Common myeloid progenitor, CD34-positive (primary cell): ENCODE results near the gene SERPINI1.
"Not testable (repeated sequence)": the region's sequence is repeated elsewhere in the genome, so short reads cannot be mapped to it uniquely, and the experiment has no call there.

Experiments
- CTCF ChIA-PET: fragments of 350-600 bp; sonication (Branson Sonifier 250); formaldehyde crosslinking; loops from one replicate; lab custom pipeline; 2021; ENCODE audit warnings: antibody characterized with exemption; lab: Charles Lee
- POLR2A ChIA-PET: fragments of 350-600 bp; sonication (Branson Sonifier 250); formaldehyde crosslinking; loops from one replicate; lab custom pipeline; 2021; ENCODE audit warnings: antibody characterized with exemption; lab: Charles Lee
- DNase-seq, 3 donors: peaks; one replicate each; pipeline versions ENCODE4 v3.0.0 to v3.0.0-alpha.2; 2013
- H3K27ac ChIP-seq, 2 experiments: 1 replicate in 1 of 2; 2 replicates in 1 of 2; pipeline ENCODE4 v1.7.0; 2013; ENCODE audit warnings: inconsistent platforms in 2 of 2, low read length in 2 of 2, mild to moderate bottlenecking in 2 of 2, low read depth in 1 of 2, moderate library complexity in 1 of 2; ENCODE audit not compliant: severe bottlenecking in 2 of 2, insufficient read depth in 1 of 2, poor library complexity in 1 of 2
- H3K27me3 ChIP-seq, 5 experiments: replicated peaks in 2 of 5; 1 replicate in 3 of 5; 2 replicates in 2 of 5; pipeline versions ENCODE4 v1.6.1 to v1.7.0; 2013; ENCODE audit warnings: low read length in 4 of 5, mild to moderate bottlenecking in 2 of 5, moderate library complexity in 2 of 5, inconsistent platforms in 1 of 5; ENCODE audit not compliant: insufficient read depth in 5 of 5, control insufficient read depth in 4 of 5
- H3K36me3 ChIP-seq, 4 experiments: 1 replicate in 2 of 4; 2 replicates in 2 of 4; pipeline versions ENCODE4 v1.6.1 to v1.7.0; 2013; ENCODE audit warnings: low read length in 3 of 4, control low read depth in 1 of 4, mild to moderate bottlenecking in 1 of 4; ENCODE audit not compliant: control insufficient read depth in 4 of 4, insufficient read depth in 4 of 4
- H3K4me1 ChIP-seq, 4 experiments: 1 replicate in 3 of 4; 2 replicates in 1 of 4; pipeline versions ENCODE4 v1.6.1 to v1.7.1; 2013; ENCODE audit warnings: low read length in 3 of 4, mild to moderate bottlenecking in 3 of 4, control low read depth in 1 of 4, inconsistent platforms in 1 of 4, moderate library complexity in 1 of 4; ENCODE audit not compliant: control insufficient read depth in 4 of 4, insufficient read depth in 4 of 4; ENCODE audit errors: control extremely low read depth in 1 of 4
- H3K4me3 ChIP-seq, 7 experiments: 1 replicate in 4 of 7; 2 replicates in 3 of 7; pipeline versions ENCODE4 v1.5.1 to v1.7.0; 2013; ENCODE audit warnings: mild to moderate bottlenecking in 7 of 7, low read length in 6 of 7, moderate library complexity in 6 of 7, inconsistent platforms in 2 of 7, low read depth in 2 of 7, control low read depth in 1 of 7; ENCODE audit not compliant: insufficient read depth in 4 of 7, control insufficient read depth in 1 of 7; ENCODE audit errors: extremely low read depth in 1 of 7
- H3K9me3 ChIP-seq, 5 experiments: 1 replicate in 4 of 5; 2 replicates in 1 of 5; pipeline versions ENCODE4 v1.6.1 to v1.7.1; 2013; ENCODE audit warnings: low read length in 4 of 5, mild to moderate bottlenecking in 2 of 5, inconsistent platforms in 1 of 5, low read depth in 1 of 5, moderate library complexity in 1 of 5; ENCODE audit not compliant: control insufficient read depth in 4 of 5, insufficient read depth in 2 of 5; ENCODE audit errors: control extremely low read depth in 1 of 5
- WGBS: methylation state at CpG from one replicate; pipeline ENCODE4 v1.1.5; 2013; ENCODE audit not compliant: insufficient coverage; 5-methylcytosine and 5-hydroxymethylcytosine counted together

The SERPINI1 gene

DNA sequence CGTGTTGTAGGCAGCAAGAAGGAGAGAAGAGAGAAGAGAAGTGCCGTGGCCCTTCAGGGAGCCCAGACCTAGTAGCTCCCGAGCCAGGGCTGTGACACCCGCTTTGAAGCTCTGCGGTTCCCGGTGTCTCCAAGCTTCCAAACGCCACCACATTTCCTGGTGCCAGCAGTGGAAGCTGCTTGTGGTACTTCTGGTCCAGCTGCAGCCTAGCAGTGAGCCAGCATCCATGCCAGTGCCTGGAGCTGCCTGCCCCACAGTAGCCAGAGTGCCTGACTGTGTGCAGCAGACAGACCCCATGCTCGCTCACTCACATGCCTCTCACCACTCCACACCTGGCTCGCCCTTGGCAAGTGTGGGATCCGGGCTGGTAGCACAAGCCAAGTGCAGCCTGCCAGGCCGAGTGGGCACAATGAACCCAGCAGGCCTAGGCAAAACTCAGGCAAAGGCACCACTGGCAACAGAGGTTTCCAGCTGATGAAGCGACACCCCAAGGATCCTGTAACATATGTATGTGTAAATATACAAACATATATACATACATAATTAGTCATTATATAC lies 85.8 kb downstream of the SERPINI1 start:
- Histone ChIP-seq H3K4me3 (no peak overlapping the region), H3K27me3 (no peaks in the 10 kb centered on the region), H3K9me3 (peaks cover 0 to 3% (median 2%) of the 10 kb centered on the region in 5 experiments), H3K4me1 (no peaks in the 10 kb centered on the region), H3K36me3 (peaks cover 0 to 2% (median 0%) of the 10 kb centered on the region in 4 experiments), H3K27ac (no peak overlapping the region)
- POLR2A ChIA-PET = no interaction called here
- CTCF ChIA-PET = no interaction called here
- WGBS = 91% methylated on average over 10 of the region's 12 CpGs
- no peak for DNase-seq

DNA sequence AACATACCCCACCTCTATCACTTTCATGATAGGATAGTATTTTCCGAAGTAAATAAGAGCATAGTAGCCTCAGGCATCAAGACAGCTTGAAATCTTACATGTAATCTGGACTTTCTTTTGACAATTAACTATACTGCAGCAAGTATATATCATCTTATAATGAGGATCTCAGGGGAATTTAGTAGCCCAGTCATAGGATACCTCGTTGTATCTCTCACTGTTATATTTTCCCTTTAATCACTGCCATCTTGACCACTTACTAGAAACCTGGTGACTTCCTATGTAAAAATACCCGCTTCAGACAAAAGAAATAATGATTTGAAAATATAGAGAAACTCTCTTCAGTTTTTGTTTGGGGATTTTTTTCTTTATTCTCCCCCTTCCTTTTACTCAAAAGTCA lies 88.2 kb downstream of the SERPINI1 start:
- WGBS = 100% methylated on average over 1 of the region's 3 CpGs
- no peak for DNase-seq
- Histone ChIP-seq H3K4me1 (peaks cover 0 to 2% (median 0%) of the 10 kb centered on the region in 4 experiments), H3K9me3 (peaks cover 0 to 3% (median 2%) of the 10 kb centered on the region in 5 experiments), H3K36me3 (peaks cover 0 to 2% (median 0%) of the 10 kb centered on the region in 4 experiments), H3K27ac (no peak overlapping the region), H3K4me3 (no peak overlapping the region), H3K27me3 (no peaks in the 10 kb centered on the region)
- ChIA-PET CTCF (no interaction called here), POLR2A (no interaction called here)

DNA sequence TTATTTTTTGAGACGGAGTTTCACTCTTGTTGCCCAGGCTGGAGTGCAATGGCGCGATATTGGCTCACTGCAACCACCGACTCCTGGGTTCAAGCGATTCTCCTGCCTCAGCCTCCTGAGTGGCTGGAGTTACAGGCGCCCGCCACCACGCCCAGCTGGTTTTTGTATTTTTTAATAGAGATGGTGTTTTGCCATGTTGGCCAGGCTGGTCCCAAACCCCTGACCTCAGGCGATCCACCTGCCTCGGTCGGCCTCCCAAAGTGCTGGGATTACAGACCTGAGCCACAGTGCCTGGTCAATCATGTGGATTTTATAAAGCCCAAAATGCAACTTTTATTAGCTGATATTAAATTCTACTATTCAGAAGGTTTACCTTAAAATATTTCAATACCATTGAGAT lies 92.1 kb downstream of the SERPINI1 start:
- peaks cover 0 to 19% (median 8%) of the 10 kb centered on the region in 4 experiments for H3K4me1 ChIP-seq
- H3K36me3 ChIP-seq, CTCF ChIA-PET, H3K9me3 ChIP-seq, H3K27me3 ChIP-seq, POLR2A ChIA-PET, DNase-seq, H3K27ac ChIP-seq, H3K4me3 ChIP-seq: not testable (repeated sequence)
- 98% methylated on average over 4 of the region's 11 CpGs for WGBS

DNA sequence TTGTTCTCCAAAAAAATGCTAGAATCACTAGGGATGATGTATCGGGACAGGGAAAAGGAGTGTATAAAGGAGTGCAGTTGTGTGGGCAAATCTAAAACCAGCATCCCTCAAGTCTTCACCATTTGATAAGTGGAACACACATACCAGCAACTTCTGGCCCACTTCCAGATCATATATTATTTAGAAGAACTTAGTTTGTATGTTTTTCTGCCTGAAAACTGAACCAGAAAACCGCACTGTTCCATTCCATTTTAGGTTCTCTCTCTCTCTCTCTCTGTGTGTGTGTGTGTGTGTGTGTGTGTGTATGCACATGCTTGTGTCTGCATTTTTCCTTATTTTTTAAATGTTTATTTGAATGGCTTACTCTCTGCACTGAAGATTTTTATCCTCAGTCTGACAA lies 93.5 kb downstream of the SERPINI1 start:
- H3K36me3 ChIP-seq = no peaks in the 10 kb centered on the region
- no CpG with 5 or more reads among the region's 2 CpGs for WGBS
- H3K27ac ChIP-seq = no peak overlapping the region
- peak overlapping the region in 1 of 7 experiments; percentile 23 for H3K4me3 ChIP-seq
- POLR2A ChIA-PET = no interaction called here
- CTCF ChIA-PET = no interaction called here
- DNase-seq = peak; percentile 52 to 89 (median 83)
- H3K4me1 ChIP-seq = peaks cover 0 to 19% (median 8%) of the 10 kb centered on the region in 4 experiments
- no peaks in the 10 kb centered on the region for H3K27me3 ChIP-seq
- no peaks in the 10 kb centered on the region for H3K9me3 ChIP-seq

DNA sequence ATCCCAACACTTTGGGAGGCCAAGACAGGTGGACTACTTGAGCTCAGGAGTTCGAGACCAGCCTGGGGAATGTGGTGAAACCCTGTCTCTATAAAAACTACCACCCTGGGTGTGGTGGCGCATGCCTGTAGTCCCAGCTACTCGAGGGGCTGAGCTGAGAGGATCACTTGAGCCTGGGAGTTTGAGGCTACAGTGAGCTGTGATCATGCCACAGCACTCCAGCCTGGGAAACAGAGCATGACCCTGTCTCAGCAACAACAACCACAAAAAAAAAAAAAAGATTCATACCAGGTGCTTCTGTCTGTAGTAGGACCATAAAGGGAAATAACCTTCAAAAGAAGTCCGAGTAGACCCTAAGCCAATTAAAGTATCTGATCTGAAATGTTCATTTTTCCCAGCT lies 94.5 kb downstream of the SERPINI1 start:
- 87% methylated on average over 3 of the region's 4 CpGs for WGBS
- peak in 1 of 3 donors; percentile 11 for DNase-seq
- H3K27me3 ChIP-seq = no peaks in the 10 kb centered on the region
- H3K4me3 ChIP-seq = no peak overlapping the region
- no peaks in the 10 kb centered on the region for H3K9me3 ChIP-seq
- H3K27ac ChIP-seq = no peak overlapping the region
- H3K36me3 ChIP-seq = no peaks in the 10 kb centered on the region
- H3K4me1 ChIP-seq = peaks cover 0 to 19% (median 8%) of the 10 kb centered on the region in 4 experiments
- ChIA-PET CTCF (interaction anchor here (0.6 to 1.1 kb wide), 3 partner anchors 10 to 16 kb away, joined by 3 read pairs; no protein-coding TSS in a partner anchor), POLR2A (interaction anchor here (0.6 kb wide), 1 partner anchor 52 kb away, joined by 7 read pairs; no protein-coding TSS in a partner anchor)

DNA sequence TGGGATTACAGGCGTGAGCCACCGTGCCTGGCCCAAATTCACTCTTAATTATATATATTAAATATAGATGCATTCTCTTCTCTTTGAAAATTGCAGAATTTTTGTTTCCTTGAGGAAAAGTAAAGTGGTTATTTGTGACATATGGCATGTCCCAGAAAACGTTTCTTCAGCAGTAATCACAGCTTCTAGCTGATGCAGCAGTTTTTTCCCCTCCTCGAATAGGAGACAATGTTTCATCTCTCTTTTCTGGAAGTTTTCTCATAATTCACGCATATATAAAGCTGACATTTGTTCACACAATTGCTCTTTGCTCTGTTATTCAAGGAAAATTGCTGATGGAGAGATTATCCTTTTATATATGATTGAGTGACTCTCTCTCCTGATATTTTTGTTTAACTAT lies 99.8 kb downstream of the SERPINI1 start:
- Histone ChIP-seq H3K27me3 (no peaks in the 10 kb centered on the region), H3K4me3 (no peak overlapping the region), H3K27ac (no peak overlapping the region), H3K9me3 (no peaks in the 10 kb centered on the region), H3K36me3 (no peaks in the 10 kb centered on the region), H3K4me1 (peaks cover 0 to 4% (median 2%) of the 10 kb centered on the region in 4 experiments)
- CTCF ChIA-PET = interaction anchor here (1.0 to 2.2 kb wide), 4 partner anchors 19 to 213 kb away, joined by 3 to 9 read pairs (median 6); no protein-coding TSS in a partner anchor
- POLR2A ChIA-PET = no interaction called here
- no CpG with 5 or more reads among the region's 5 CpGs for WGBS
- DNase-seq = no peak

DNA sequence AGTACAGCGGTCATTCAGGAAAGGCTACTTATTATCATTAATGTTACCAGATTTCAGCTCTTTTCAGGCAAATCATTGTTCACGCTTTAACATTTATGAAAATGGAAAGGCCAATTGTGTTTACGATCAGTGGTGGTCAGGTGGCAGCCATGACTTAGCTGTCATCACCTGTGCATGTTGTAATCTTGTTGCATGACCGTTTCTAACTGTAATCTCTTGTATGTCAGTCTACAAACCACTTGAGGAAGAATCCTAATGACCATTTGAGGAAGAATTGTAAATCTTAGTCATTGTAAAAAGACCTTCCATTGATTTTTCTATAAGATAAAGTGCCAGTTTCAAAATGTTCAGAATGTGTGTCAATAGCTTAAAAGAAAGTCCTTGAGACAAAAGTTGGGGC lies 100.4 kb downstream of the SERPINI1 start:
- ChIA-PET CTCF (interaction anchor here (1.0 to 2.2 kb wide), 4 partner anchors 19 to 212 kb away, joined by 3 to 9 read pairs (median 6); no protein-coding TSS in a partner anchor), POLR2A (no interaction called here)
- no peaks in the 10 kb centered on the region for H3K27me3 ChIP-seq
- H3K4me1 ChIP-seq = peaks cover 0 to 4% (median 2%) of the 10 kb centered on the region in 4 experiments
- no peaks in the 10 kb centered on the region for H3K9me3 ChIP-seq
- DNase-seq = no peak
- H3K27ac ChIP-seq = no peak overlapping the region
- no peak overlapping the region for H3K4me3 ChIP-seq
- 100% methylated on average over 2 of the region's 4 CpGs for WGBS
- no peaks in the 10 kb centered on the region for H3K36me3 ChIP-seq
